Measurements from ENCODE around the gene PDE6H.
A peak's percentile ranks its signal among the peaks of the same experiment; 100 is the strongest.

Gene PDE6H

GRCh38 chr12:14979468-14979867 is 6.6 kb downstream of the PDE6H start:
- DNase-seq: no peak

- no peak for DNase-seq
These were observed 8.2 kb downstream of the PDE6H start for GRCh38 chr12:14981049-14981448.

GRCh38 chr12:14982562-14982961 is 9.7 kb downstream of the PDE6H start:
- no peak for DNase-seq

GRCh38 chr12:14982991-14983390 is 10.1 kb downstream of the PDE6H start:
- no peak for DNase-seq

DNA sequence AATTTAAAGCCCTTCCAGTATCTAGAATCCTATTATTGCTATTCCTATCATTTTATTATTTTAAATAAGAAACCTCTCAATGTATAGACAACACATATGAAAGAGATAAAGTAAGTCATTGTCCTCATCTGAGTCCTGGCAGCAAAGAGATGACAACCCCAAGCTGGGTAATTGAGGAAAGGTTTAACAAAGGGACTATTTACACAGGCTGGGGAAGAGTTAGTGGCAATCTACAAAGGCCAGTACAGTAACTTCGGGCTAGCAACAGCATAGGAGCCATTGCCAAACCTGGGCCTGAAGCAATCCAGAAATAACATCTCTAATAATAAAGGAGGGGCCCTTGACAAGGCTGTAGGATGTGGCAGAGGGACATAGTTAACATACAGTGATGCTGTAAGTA is 11.2 kb downstream of the PDE6H start:
- DNase-seq: no peak

GRCh38 chr12:14984766-14985285 is 12.0 kb downstream of the PDE6H start:
- DNase-seq: no peak

DNA sequence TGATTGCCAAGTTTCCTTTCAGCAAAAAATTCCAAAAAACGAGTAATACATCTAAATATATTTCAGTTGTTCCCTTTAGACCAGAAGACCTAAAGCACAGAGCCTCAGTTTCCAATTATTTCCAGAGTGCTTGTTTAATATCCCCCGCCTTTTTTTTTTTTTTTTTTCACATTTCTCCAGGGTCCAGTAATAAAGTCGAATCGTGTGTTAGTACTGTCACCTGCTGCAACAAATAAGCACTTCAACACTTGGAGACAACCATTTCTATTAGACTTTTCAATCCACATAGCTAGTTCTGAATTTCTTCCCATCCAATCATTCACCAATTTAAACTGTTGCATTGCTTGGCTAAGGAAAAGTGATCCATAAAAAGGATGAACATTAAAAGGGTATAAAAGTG is 13.6 kb downstream of the PDE6H start:
- DNase-seq: no peak

GRCh38 chr12:14988035-14988434 is 15.2 kb downstream of the PDE6H start:
- no peak for DNase-seq

DNA sequence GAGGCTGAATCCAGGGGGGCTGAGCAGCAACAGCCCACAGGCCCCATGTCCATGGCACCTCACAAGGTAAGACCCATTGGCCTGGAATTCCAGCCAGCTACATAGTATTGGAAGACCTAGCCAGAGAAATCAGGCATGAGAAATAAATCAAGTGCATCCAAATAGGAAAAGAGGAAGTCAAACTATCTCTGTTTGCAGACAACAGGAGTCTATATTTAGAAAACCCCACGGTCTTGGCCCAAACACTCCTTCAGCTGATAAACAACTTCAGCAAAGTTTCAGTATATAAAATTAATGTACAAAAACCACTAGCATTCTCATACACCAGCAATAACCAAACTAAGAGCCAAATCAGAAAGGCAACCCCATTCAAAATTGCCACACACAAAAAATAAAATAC is 16.9 kb downstream of the PDE6H start:
- no peak for DNase-seq

DNA sequence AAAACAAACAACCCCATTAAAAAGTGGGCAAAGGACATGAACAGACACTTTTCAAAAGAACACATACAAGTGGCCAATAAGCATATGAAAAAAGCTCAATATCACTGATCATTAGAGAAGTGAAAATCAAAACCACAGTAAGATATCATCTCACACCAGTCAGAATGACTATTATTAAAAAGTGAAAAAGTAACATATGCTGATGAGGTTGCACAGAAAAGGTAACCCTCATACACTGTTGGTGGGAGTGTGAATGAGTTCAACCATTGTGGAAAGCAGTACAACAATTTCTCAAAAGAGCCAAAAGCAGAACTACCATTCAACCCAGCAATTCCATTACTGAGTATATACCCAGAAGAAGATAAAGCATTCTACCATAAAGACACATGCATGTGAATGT is 18.2 kb downstream of the PDE6H start:
- no peak for DNase-seq

DNA sequence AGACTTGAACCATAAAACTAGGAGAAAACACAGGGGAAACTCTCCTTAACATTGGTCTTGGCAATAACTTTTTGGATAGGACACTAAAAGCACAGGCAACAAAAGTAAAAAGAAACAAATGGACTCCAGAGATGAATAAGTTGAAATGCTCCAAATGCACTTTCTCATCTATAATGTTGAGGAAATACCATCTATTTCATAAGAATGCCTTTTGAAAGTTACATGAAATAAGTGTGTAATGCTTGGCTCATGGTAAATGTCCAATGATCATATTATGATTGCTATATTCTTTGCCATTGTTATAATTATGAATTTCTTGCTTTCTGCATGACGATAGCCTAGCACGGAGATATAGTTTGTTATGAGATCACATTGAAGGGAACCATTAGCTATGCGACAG is 19.8 kb downstream of the PDE6H start:
- no peak for DNase-seq

DNA sequence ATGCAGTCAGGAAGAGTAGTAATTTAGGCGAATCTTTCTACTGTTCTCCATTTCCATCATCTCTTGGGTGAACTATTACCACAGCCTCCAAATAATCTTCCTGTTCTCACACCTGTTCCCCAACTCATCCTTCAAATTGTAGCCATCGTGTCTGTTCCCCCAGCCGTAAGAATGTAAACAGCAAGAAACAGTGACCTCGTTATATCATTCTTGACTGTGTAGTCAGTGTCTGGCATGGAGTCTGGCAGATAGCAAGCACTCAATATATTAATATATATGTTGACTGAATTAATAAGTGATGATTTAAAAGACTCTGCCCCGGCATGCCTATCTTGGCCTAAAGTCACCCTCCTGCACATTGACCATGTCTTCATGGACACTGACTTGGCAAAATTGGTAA is 20.3 kb downstream of the PDE6H start:
- peak; percentile 22 for DNase-seq

GRCh38 chr12:14993537-14994266 is 20.9 kb downstream of the PDE6H start:
- peak; percentile 38 for DNase-seq

DNA sequence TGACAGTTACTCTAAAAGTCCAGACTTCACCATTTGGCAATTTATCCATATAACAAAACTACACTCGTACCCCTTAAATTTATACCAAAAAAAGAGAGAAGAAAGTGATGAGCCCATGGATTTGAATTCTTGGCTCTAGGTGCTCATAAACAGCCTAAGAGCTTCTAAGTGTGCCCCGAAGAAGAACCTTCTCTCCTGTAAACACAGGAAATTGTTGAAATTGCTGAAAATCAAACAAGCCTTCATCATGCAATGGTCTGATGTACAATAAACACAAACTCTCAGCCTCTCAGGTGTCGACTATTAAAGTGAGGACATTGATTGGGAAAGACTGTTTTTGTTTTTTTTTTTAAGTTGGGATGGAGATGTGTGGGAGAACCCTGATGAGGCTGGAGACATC is 21.8 kb downstream of the PDE6H start:
- no peak for DNase-seq

GRCh38 chr12:14995583-14996425 is 23.0 kb downstream of the PDE6H start:
- DNase-seq: peak; percentile 59

GRCh38 chr12:14997998-14998397 is 25.2 kb downstream of the PDE6H start:
- DNase-seq: no peak

- peak; percentile 83 for DNase-seq
These were observed 26.3 kb downstream of the PDE6H start for GRCh38 chr12:14999021-14999694.

- DNase-seq: no peak
These were observed 27.0 kb downstream of the PDE6H start for GRCh38 chr12:14999695-15000365.

DNA sequence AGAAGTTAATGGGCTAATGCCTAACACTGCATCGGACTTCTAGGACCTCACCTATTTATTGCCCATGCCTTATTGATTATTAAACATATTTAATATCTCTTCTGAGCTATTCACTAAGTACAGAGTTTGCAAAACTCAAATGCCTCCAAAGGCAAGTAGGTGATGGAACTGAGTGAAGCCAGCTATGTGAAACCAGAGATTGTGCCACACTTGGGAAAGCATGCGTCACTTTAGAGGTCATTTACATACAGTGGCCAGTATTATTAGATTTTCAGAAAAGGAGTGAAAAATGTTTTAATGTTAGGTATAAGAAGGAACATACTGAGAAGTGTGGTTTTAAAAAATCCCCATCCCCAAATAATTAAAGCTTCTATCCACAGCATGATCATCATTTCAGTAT is 27.7 kb downstream of the PDE6H start:
- DNase-seq: no peak

GRCh38 chr12:15001733-15002382 is 29.0 kb downstream of the PDE6H start:
- DNase-seq: peak; percentile 18

- DNase-seq: no peak
These were observed 31.6 kb downstream of the PDE6H start for GRCh38 chr12:15004421-15004820.

- no peak for DNase-seq
These were observed 32.2 kb downstream of the PDE6H start for GRCh38 chr12:15005064-15005463.

Data from fibroblast of skin of right biceps (primary cell).